Loucy (cell line): ENCODE results near the gene IL16.

Source experiments
- EZH2phosphoT487 ChIP-seq: fragments of 200-600 bp; IDR thresholded peaks from 2 replicates; pipeline ENCODE4 v1.6.1; 2018; ENCODE audit warnings: antibody characterized with exemption, mild to moderate bottlenecking, moderate library complexity, borderline replicate concordance
- TF ChIP-seq, protein P1 (sequence below): fragments of 200-600 bp; sonication (generic); conservative IDR thresholded peaks from 2 replicates; pipeline ENCODE4 v1.5.1; 2014; ENCODE audit warnings: mild to moderate bottlenecking, antibody characterized with exemption, low read length

DNA sequence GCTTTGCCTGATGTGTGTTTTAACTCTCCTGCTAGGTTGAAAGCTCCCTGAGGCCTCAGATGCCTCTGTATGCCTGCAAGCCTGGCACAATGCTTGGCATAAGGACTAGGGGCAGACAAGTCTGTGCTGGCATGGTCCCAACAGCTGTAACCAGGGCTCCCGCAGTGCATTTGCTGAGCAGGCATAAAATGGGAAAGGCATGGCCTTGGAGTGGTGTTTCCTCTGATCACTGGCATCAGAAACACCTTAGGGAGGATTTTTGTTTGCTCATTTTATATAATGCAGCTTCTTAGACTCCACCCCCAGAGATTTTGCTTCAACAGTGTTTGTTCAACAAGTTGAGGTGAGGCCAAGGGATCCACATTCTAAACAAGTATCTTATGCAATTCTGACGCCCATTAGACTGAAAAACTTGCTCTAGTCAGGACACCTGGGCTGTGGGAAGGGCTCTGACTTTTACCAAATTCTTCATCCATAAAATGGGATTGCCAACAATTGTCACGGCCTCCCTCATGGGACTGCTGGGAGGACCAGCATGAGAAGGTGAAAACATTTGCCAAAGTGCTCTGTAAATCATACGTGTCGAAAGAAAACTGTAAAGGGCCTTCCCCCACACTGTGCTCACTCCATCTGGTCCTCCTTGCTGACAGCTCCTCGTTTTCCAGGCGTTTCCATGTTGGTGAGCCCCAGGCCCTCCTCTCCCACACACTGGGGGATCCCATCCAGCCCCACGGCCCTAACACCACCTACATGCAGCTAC is 84.2 kb downstream of the IL16 start:
- TF ChIP-seq, protein P1, sequence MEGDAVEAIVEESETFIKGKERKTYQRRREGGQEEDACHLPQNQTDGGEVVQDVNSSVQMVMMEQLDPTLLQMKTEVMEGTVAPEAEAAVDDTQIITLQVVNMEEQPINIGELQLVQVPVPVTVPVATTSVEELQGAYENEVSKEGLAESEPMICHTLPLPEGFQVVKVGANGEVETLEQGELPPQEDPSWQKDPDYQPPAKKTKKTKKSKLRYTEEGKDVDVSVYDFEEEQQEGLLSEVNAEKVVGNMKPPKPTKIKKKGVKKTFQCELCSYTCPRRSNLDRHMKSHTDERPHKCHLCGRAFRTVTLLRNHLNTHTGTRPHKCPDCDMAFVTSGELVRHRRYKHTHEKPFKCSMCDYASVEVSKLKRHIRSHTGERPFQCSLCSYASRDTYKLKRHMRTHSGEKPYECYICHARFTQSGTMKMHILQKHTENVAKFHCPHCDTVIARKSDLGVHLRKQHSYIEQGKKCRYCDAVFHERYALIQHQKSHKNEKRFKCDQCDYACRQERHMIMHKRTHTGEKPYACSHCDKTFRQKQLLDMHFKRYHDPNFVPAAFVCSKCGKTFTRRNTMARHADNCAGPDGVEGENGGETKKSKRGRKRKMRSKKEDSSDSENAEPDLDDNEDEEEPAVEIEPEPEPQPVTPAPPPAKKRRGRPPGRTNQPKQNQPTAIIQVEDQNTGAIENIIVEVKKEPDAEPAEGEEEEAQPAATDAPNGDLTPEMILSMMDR, result no peak
- TF ChIP-seq EZH2phosphoT487, result no peak
